Peyer's patch (tissue), 4 donors: ENCODE results near the gene HAUS1. TPM values are rescaled to one million over a fixed set of nuclear protein-coding genes. Genes with fewer than 3 reads are reported as not detected.

Experiments
- DNase-seq, 3 donors: peaks; one replicate each; pipeline ENCODE4 v3.0.0-alpha.2; 2017 to 2019
- H3K27ac ChIP-seq, 4 donors: fragments of 200-600 bp; sonication (generic); one replicate each; pipeline ENCODE4 v1.5.1; 2016 to 2019
- H3K27me3 ChIP-seq, 2 donors: fragments of 200-600 bp; sonication (generic); one replicate each; pipeline ENCODE4 v1.5.1; 2019
- H3K36me3 ChIP-seq, 3 donors: fragments of 200-600 bp; sonication (generic); one replicate each; pipeline ENCODE4 v1.5.1; 2016 to 2019
- H3K4me1 ChIP-seq, 4 donors: fragments of 200-600 bp; sonication (generic); one replicate each; pipeline ENCODE4 v1.5.1; 2016 to 2019
- H3K4me3 ChIP-seq, 4 donors: fragments of 200-600 bp; sonication (generic); 1 replicate in 3 of 4; 2 replicates in 1 of 4; pipeline ENCODE4 v1.5.1; 2016 to 2019; ENCODE audit warnings: mild to moderate bottlenecking in 1 of 4
- H3K9me3 ChIP-seq, 4 donors: fragments of 200-600 bp; sonication (generic); one replicate each; pipeline ENCODE4 v1.5.1; 2016 to 2019; ENCODE audit warnings: mild to moderate bottlenecking in 1 of 4
- POLR2A ChIP-seq, 2 donors: fragments of 450-650 bp; IDR thresholded peaks; one replicate each; pipeline ENCODE4 v1.5.1; 2017; ENCODE audit warnings: antibody characterized with exemption in 2 of 2, mild to moderate bottlenecking in 2 of 2, moderate library complexity in 2 of 2
- total RNA-seq, 4 donors: library from RNA; depleted of rRNA; stranded (reverse); fragments of >200 nt; gene quantifications; one replicate each; pipeline ENCODE4 v1.1.0, GENCODE V29; 2016
- TF ChIP-seq, protein P1 (sequence below), 6 experiments: fragments of 450-650 bp in 4 of 6; fragments of 200-600 bp in 2 of 6; sonication (generic) in 1 of 6; IDR thresholded peaks; one replicate each; pipeline ENCODE4 v1.5.1; 2017 to 2019; ENCODE audit warnings: antibody characterized with exemption in 6 of 6, mild to moderate bottlenecking in 3 of 6, moderate library complexity in 1 of 6

The HAUS1 gene
- total RNA-seq, 4 donors from 2014 or later: 24.1 to 54.8 (median 37.3) TPM

DNA sequence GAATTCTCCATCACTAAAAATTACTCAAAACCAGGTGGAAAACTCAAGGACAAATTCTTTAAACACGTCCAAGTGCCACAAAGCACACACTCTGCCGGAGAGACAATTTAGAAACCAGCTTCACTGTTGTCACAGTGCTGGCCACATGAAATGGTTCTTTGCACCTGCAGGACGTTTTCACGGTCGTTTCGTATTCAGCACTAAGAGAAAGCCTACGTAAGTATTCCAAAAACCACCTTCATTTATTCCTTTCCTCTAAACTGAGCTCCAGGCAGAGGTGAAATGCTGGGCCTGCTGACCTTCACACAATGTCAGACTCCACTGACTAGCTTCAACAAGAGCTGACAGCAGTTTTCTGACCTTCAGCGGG lies 6.8 kb upstream of the HAUS1 start:
- no peaks in the 10 kb centered on the region for H3K27me3 ChIP-seq
- no peaks in the 10 kb centered on the region for H3K9me3 ChIP-seq
- peaks cover 0 to 37% (median 5%) of the 10 kb centered on the region in 4 donors for H3K4me1 ChIP-seq
- peaks cover 0 to 25% (median 0%) of the 10 kb centered on the region in 3 donors for H3K36me3 ChIP-seq
- H3K27ac ChIP-seq: peak overlapping the region; percentile 85 to 98 (median 94)
- TF ChIP-seq, protein P1, sequence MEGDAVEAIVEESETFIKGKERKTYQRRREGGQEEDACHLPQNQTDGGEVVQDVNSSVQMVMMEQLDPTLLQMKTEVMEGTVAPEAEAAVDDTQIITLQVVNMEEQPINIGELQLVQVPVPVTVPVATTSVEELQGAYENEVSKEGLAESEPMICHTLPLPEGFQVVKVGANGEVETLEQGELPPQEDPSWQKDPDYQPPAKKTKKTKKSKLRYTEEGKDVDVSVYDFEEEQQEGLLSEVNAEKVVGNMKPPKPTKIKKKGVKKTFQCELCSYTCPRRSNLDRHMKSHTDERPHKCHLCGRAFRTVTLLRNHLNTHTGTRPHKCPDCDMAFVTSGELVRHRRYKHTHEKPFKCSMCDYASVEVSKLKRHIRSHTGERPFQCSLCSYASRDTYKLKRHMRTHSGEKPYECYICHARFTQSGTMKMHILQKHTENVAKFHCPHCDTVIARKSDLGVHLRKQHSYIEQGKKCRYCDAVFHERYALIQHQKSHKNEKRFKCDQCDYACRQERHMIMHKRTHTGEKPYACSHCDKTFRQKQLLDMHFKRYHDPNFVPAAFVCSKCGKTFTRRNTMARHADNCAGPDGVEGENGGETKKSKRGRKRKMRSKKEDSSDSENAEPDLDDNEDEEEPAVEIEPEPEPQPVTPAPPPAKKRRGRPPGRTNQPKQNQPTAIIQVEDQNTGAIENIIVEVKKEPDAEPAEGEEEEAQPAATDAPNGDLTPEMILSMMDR (IDR thresholded peaks at IDR 0.05): no peak
- no peak for TF ChIP-seq POLR2A (IDR thresholded peaks at IDR 0.05)
- peak overlapping the region; percentile 85 to 98 (median 94) for H3K4me3 ChIP-seq
- no peak for DNase-seq

DNA sequence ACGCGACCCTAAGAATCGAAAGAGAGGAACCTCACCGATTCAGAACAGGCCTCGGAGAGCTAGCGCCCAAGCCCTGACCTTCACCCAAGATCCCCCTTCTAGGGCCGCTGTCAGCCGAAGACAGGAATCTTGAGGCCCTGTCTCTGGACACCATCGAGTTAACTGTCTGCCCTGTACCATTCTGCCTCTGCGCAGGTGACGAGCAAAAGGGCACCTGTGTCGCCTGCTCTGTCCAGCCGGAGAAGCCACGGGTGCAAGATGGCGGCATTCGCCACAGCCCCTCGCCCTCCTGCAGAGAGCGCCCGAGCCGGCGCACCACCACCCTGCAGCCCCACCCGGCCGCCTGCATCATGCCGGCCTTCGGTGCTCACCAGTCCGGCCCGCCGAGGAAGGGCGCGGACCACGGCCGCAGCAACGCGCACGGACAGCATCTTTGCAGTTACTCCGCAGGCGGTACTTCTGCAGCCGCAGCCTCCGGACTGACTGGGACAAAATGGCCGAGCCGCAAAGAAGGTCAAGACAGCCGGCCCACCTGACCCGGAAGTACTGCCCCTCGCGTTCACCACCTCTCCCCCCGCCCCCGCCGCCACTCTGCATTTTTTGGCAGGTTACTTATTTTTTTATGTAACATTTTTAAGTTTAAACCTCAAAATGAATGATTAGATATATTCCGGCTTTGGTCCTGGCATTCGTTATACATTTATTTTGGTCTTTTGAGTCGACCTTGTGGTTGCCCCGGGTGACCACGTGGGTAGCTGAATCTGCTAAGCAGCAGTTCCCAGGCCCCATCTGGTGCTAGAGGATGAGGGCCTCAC lies 6.2 kb upstream of the HAUS1 start, which contains the start of gene ATP5F1A:
TSS of gene ATP5F1A (minus strand) at position 496 of the 815 bp plus-strand sequence. CDS start at position 431, 65 bp downstream.
- H3K9me3 ChIP-seq: no peaks in the 10 kb centered on the region
- peak; percentile 91 to 94 (median 94) for DNase-seq
- TF ChIP-seq POLR2A (IDR thresholded peaks at IDR 0.05): peak; percentile 91 to 92
- TF ChIP-seq, protein P1 (IDR thresholded peaks at IDR 0.05): no peak

DNA sequence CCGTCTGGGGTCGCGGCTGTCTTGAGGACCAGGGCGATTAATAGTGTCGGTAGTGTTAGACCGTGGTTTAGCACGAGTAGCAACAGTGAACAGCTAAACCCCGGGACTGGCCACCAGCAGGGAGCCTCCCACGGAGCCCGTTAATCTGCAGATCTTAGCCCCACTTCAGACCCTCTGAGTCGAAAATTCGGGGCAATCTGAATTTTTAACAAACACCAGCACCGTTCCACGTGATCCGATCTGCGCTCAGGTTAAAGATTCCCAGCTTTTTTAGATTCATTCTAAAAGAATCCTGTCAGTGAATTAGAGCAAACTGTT lies 5.6 kb upstream of the HAUS1 start:
- no peak for TF ChIP-seq POLR2A (IDR thresholded peaks at IDR 0.05)
- TF ChIP-seq, protein P1 (IDR thresholded peaks at IDR 0.05): no peak
- DNase-seq: no peak
- peak overlapping the region; percentile 85 to 98 (median 94) for H3K4me3 ChIP-seq
- H3K27ac ChIP-seq: peak overlapping the region; percentile 85 to 98 (median 94)
- H3K36me3 ChIP-seq: peaks cover 0 to 14% (median 0%) of the 10 kb centered on the region in 3 donors
- no peaks in the 10 kb centered on the region for H3K27me3 ChIP-seq
- H3K9me3 ChIP-seq: no peaks in the 10 kb centered on the region
- peaks cover 0 to 36% (median 5%) of the 10 kb centered on the region in 4 donors for H3K4me1 ChIP-seq

More for the DNA sequence above, 6.2 kb upstream of the HAUS1 start, which contains the start of gene ATP5F1A:
- H3K4me1 ChIP-seq: peaks cover 0 to 37% (median 5%) of the 10 kb centered on the region in 4 donors
- H3K36me3 ChIP-seq: peaks cover 0 to 20% (median 0%) of the 10 kb centered on the region in 3 donors
- peak within 1 kb of the TSS; percentile 85 to 98 (median 94) for H3K27ac ChIP-seq
- H3K4me3 ChIP-seq: peak within 1 kb of the TSS; percentile 85 to 98 (median 94)
- no peaks in the 10 kb centered on the region for H3K27me3 ChIP-seq

DNA sequence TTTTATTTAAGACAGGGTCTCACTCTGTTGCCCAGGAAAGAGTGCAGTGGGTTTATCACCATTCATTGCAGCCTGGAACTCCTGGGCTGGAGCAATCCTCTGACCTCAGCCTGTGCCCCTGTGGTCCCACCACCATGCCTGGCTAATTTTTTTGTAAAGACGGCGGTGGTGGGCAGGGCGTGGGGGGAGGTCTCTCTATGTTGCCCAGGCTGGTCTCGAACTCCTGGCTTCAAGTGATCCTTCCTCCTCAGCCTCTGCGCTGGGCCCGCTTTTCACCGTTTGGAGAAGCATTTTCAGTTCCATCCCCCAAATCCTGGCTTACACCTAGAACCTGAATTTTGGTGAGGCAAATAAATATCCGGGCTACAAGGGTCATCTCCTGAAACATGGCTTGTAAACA lies 4.7 kb upstream of the HAUS1 start:
- no peak for DNase-seq
- TF ChIP-seq POLR2A (IDR thresholded peaks at IDR 0.05): no peak
- TF ChIP-seq, protein P1 (IDR thresholded peaks at IDR 0.05): no peak
- peaks cover 0 to 27% (median 5%) of the 10 kb centered on the region in 4 donors for H3K4me1 ChIP-seq
- H3K27ac ChIP-seq: no peak overlapping the region
- no peak overlapping the region for H3K4me3 ChIP-seq
- peaks cover 0 to 5% (median 0%) of the 10 kb centered on the region in 3 donors for H3K36me3 ChIP-seq
- no peaks in the 10 kb centered on the region for H3K27me3 ChIP-seq
- no peaks in the 10 kb centered on the region for H3K9me3 ChIP-seq

DNA sequence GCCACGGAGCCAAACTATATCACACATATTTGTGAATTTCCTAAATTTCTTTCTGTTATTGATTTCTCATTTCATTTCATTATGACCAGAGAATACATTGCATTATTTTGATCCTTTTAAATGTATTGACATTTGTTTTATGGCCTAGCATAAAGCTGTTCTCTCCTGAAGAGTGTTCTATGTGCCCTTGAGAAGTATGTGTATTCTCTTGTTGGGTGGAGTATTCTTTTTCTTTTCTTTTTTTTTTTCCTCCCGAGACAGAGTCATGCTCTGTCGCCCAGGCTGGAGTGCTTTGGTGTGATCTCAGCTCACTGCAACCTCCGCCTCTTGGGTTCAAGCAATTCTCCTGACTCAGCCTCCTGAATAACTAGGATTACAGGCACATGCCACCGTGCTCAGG lies 5.2 kb downstream of the HAUS1 start:
- Histone ChIP-seq H3K36me3 (peaks cover 0 to 16% (median 0%) of the 10 kb centered on the region in 3 donors), H3K4me3 (no peak overlapping the region), H3K9me3 (no peaks in the 10 kb centered on the region), H3K4me1 (peaks cover 0 to 9% (median 3%) of the 10 kb centered on the region in 4 donors), H3K27me3 (no peaks in the 10 kb centered on the region), H3K27ac (no peak overlapping the region)
- TF ChIP-seq, protein P1 (IDR thresholded peaks at IDR 0.05): no peak
- no peak for TF ChIP-seq POLR2A (IDR thresholded peaks at IDR 0.05)
- no peak for DNase-seq
